ENCODE data around the gene SLC2A9.

Gene SLC2A9

GRCh38 chr4:10020871-10021652 is at the start of gene SLC2A9:
SLC2A9 (minus strand) TSS chr4:10021497; CDS start chr4:10021429, 68 bp downstream.
- DNase-seq (ENCODE audit: low spot score) = peak; percentile 64

DNA sequence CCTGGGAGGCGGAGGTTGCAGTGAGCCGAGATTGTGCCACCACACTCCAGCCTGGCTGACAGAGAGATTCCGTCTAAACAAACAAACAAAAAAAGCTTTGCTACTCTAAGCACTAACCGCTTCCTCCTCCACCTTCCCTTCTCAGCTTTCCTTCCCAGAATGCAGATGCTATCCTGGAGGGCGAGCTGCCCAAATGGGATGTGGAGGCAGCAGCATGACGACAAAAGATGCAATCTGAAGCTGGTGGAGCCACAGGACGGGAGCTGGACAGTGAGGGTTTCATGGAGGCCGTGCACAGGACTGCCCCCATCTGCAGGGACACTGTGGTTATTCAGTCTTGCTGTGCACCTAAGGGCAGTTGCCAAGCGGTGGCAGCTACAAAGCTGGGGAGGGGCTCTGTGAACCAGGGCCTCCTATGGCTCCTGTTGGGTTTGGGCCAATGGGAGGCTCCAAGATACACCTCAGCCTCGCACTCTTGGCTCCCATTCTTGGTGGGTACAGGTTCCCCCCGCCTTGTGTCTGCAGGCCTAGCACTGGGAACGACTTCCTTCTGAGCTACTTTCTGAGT is 47.9 kb upstream of the SLC2A9 start:
- DNase-seq (ENCODE audit: low spot score) = no peak

DNA sequence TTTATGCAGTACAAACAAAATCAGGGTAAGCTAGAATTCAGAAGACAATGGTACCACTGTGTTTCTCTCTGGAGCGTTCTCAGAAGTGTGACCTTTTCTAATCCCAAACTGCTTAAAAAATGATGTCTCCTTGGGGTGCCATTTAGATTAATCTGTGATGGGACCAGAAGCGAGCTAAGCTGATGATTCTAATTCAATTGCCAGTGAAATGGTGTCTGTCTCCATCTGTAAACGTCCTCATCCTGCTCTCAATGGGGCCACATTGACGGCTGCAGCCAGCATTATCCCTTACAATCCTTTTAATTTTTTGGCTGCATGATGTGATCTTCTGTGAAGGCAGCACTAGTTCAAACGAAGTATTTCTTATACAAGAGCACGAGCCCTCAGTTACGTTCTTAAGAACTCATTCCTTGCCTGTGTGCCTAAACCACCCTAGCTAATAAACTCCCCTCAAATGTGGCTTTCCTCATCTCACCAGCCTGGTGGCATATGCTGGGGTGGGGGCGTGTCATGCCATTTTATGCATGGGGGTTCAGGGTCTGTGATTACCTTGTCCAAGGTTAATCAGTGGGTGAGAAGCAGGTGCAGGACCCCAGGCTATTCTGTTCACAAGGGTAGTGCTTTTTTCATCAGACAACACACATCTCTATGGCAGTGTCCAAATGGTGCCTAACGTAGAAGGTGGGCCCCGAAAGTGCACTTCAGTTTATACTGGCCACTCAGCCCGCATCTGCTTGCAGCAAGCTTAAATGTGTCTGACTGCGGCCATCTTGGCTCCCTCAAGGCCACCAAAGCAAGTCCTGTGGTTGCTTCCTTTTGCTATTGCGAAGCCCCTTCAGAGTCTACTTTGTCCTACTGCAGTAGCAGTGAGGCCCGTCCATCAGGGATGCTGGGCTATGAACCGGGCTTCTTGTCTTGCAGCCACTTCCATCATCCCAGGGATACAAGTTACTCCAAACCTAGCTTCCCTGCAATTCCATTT is 45.7 kb upstream of the SLC2A9 start:
- DNase-seq (ENCODE audit: low spot score) = no peak

- no peak for DNase-seq (ENCODE audit: low spot score)
Measured at GRCh38 chr4:10066206-10066605, 44.9 kb upstream of the SLC2A9 start.

DNA sequence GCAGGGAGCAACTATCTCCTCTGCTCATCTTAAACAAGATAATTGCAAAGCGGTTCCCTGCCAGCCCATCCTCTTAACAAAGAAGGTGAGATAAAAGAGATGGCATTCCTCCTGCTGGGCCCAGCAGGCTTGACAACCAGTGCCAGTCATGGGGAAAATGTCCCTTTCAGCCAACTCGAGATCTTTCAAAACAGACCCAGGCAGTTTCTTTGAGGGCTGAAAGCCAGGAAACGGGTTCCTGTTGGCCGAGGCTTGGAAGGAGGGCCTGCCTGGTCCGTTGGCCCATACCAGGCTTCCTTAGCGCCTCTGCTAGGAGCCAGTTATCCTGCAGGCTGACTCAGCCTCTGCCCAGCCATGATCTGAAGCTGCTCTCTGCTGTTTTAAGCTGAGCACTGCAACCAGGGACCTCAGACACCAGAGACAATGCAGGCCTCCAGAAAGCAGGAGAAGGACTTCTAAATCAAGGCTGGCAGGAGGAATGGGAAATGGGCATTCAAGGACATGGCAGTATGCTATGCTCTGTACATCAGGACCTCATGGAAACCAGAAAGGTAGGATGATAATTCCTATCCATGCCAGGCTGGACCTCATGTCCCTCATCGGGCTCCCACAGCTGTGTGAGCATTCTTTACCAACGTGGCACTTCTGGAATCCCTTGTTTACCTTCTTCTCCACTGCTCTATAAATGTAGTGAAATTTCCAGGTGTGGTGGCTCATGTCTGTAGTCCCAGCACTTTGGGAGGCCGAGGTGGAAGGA is 42.4 kb upstream of the SLC2A9 start:
- DNase-seq (ENCODE audit: low spot score) = peak; percentile 86

GRCh38 chr4:10061650-10062415 is 40.5 kb upstream of the SLC2A9 start:
- no peak for DNase-seq (ENCODE audit: low spot score)

- no peak for DNase-seq (ENCODE audit: low spot score)
Measured at GRCh38 chr4:10058371-10058770, 37.1 kb upstream of the SLC2A9 start.

DNA sequence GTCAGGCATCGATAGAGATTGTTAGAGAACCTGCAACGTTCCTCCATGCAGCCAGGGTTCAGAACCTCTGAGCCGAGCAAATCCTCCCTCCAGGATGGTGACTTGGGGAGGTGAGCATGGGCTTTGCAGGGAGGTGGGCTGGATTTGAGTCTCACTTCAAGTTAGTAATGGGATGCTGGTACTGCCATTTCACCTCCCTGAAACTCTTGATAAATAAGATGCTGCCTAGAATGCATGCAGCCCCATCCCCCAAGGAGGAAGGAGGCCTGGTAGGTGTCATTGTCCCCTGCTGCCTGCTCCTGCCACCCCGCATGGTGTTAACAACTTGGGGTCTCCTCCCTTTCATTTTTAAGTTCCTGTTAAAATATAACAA is 35.7 kb upstream of the SLC2A9 start:
- DNase-seq (ENCODE audit: low spot score) = no peak

GRCh38 chr4:10056334-10057022 is 35.2 kb upstream of the SLC2A9 start:
- no peak for DNase-seq (ENCODE audit: low spot score)

GRCh38 chr4:10055871-10056270 is 34.6 kb upstream of the SLC2A9 start:
- no peak for DNase-seq (ENCODE audit: low spot score)

DNA sequence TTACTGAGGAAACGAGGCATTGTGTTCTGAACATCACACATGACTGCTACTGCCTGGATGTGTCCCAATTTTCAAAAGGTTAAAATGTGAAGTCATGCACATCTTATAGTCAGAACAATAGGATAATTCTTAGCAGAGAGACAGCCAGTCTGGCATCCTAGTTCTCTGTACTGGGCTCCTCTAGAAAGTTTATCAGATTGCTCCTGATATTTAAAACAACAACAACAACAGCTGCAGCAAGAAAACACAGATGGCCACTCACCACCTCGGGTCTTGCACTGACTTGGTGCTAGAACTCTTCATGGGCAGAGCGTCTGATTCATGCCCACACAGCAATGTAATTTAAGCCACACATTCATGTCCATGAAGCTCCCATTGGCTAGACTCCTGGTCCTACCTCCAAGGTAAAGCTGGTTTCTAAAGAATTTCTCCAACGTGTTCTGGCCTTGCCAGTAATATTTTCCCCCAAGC is 33.3 kb upstream of the SLC2A9 start:
- DNase-seq (ENCODE audit: low spot score) = no peak

- DNase-seq (ENCODE audit: low spot score) = no peak
Measured at GRCh38 chr4:10053635-10054453, 32.5 kb upstream of the SLC2A9 start.

GRCh38 chr4:10051517-10052135 is 30.3 kb upstream of the SLC2A9 start:
- no peak for DNase-seq (ENCODE audit: low spot score)

- no peak for DNase-seq (ENCODE audit: low spot score)
Measured at GRCh38 chr4:10050721-10051120, 29.4 kb upstream of the SLC2A9 start.

DNA sequence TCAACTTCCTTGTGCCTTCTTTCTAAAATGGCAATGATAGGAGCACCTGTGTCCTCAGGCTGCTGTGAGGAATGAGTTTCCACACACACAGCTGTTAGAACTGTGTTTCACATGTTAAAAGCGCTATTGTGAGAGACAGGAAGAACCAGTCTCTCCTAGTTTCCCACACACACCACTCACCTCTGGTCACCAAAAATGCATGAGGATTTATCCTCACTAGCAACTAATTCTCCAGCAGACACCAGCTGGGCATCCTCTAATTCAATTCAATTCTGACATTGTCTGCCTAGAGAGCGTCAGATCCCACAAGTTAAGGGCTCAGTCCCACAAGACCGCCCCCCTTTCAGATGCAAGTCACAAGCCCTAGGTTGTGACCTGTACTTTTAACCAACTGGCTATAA is 29.0 kb upstream of the SLC2A9 start:
- no peak for DNase-seq (ENCODE audit: low spot score)

GRCh38 chr4:10048941-10049697 is 27.8 kb upstream of the SLC2A9 start:
- no peak for DNase-seq (ENCODE audit: low spot score)

GRCh38 chr4:10047967-10048366 is 26.7 kb upstream of the SLC2A9 start:
- no peak for DNase-seq (ENCODE audit: low spot score)

DNA sequence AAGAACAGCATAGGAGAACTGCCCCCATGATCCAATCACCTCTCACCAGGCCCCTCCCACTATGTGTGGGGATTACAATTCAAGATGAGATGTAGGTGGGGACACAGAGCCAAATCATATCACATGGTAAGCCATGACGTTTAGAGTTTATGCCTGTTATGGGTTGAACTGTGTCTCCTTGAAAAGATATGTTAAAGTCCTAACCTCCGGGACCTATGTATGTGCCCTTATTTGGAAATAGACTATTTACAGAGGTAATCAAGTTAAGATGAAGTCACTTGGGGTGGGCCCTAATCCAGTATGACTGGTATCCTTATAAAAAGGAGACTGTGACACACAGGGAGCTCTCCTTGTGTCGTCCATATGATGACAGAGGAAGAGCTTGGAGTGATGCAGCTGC is 25.2 kb upstream of the SLC2A9 start:
- DNase-seq (ENCODE audit: low spot score) = no peak

Measured in GM03348 (cell line).